Measurements from ENCODE around the gene BOLL. TPM values are rescaled to one million over a fixed set of nuclear protein-coding genes. Genes with fewer than 3 reads are reported as not detected.
A peak's percentile ranks its signal among the peaks of the same experiment; 100 is the strongest.
"Not testable (repeated sequence)": the region's sequence is repeated elsewhere in the genome, so short reads cannot be mapped to it uniquely, and the experiment has no call there.

The BOLL gene
- total RNA-seq (not detected), polyA plus RNA-seq (not detected)

- peak within 1 kb of the TSS in 1 of 8 donors; percentile 54 for H3K27ac Mint-ChIP-seq
- no peaks in the 10 kb centered on the region for H3K9me3 Mint-ChIP-seq
- no peaks in the 10 kb centered on the region for H3K36me3 ChIP-seq (ENCODE audit: insufficient read depth, low read length)
- H3K4me3 ChIP-seq (ENCODE audit: low read length): peak within 1 kb of the TSS; percentile 54
- peaks cover 0 to 2% (median 0%) of the 10 kb centered on the region in 3 donors for H3K4me1 Mint-ChIP-seq
- H3K27ac ChIP-seq (ENCODE audit: low read depth, low read length): no peak within 1 kb of the TSS
- peaks cover 4% of the 10 kb centered on the region for H3K27me3 ChIP-seq (ENCODE audit: insufficient read depth, low read length, poor library complexity, severe bottlenecking)
- ChIA-PET POLR2A (no interaction called here), CTCF (interaction anchor here (2.1 kb wide), 1 partner anchor 11 kb away, joined by 4 read pairs; no protein-coding TSS in a partner anchor)
- peak in 1 of 5 donors; percentile 47 for DNase-seq
- peak within 1 kb of the TSS; percentile 60 to 79 (median 72) for H3K4me3 Mint-ChIP-seq
- H3K9me3 ChIP-seq (ENCODE audit: low read length): no peaks in the 10 kb centered on the region
- no peaks in the 10 kb centered on the region for H3K36me3 Mint-ChIP-seq
- peaks cover 20 to 36% of the 10 kb centered on the region in 2 donors for H3K27me3 Mint-ChIP-seq
- no peaks in the 10 kb centered on the region for H3K4me1 ChIP-seq (ENCODE audit: insufficient read depth, low read length)
Measured at GRCh38 chr2:197784956-197785941, at the start of gene BOLL. Gene BOLL, minus strand, starts transcription at chr2:197785319. Its CDS starts 3,469 bp downstream, at chr2:197781850.

DNA sequence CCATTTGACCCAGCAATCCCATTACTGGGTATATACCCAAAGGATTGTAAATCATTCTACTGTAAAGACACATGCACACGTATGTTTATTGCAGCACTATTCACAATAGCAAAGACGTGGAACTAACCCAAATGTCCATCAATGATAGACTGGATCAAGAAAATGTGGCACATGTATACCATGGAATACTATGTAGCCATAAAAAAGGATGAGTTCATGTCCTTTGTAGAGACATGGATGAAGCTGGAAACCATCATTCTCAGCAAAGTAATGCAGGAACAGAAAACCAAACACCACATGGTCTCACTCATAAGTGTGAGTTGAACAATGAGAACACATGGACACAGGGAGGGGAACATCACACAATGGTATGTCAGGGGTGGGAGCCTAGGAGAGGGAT is 49.7 kb upstream of the BOLL start:
- H3K36me3 ChIP-seq (ENCODE audit: insufficient read depth, low read length); H3K36me3 Mint-ChIP-seq; H3K4me3 Mint-ChIP-seq; H3K4me3 ChIP-seq (ENCODE audit: low read length); CTCF ChIA-PET; POLR2A ChIA-PET; H3K27me3 ChIP-seq (ENCODE audit: insufficient read depth, low read length, poor library complexity, severe bottlenecking); H3K27ac ChIP-seq (ENCODE audit: low read depth, low read length); DNase-seq; H3K9me3 Mint-ChIP-seq; H3K9me3 ChIP-seq (ENCODE audit: low read length); H3K27me3 Mint-ChIP-seq: not testable (repeated sequence)
- peaks cover 13 to 29% (median 25%) of the 10 kb centered on the region in 3 donors for H3K4me1 Mint-ChIP-seq
- peak overlapping the region in 1 of 8 donors; percentile 53 for H3K27ac Mint-ChIP-seq
- H3K4me1 ChIP-seq (ENCODE audit: insufficient read depth, low read length): peaks cover 28% of the 10 kb centered on the region

DNA sequence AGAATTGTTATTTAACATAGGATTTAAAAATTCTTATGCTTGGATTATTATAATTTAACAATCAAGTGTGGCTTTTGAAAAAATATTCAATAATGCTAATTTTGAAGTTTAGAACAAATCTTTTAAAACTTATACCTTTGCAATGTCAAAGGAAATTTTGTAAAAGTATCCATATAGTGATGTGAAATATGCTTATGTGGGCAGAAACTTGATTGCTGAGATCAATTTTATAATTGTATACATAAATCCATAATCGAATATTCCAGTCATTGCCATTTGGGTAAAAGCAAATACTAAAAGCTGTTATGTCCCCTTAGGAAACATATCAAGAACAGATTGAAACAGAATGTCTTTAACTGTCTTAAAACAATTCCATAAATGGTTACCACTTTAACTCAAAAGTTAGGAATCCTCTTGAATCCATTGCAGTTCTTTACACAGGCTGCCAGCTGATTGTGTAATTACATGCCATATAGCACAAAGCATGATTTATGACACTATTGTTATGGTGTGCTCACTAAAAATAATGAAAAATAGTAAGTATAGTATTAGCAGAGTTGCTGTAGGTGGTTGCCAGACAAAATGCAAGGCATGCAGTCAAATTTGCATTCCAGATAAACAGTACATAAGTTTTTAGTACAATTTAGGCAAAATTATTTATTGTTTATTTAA is 43.5 kb upstream of the BOLL start:
- POLR2A ChIA-PET: no interaction called here
- CTCF ChIA-PET: no interaction called here
- H3K4me1 ChIP-seq (ENCODE audit: insufficient read depth, low read length): no peaks in the 10 kb centered on the region
- no peak overlapping the region for H3K27ac ChIP-seq (ENCODE audit: low read depth, low read length)
- H3K36me3 ChIP-seq (ENCODE audit: insufficient read depth, low read length): no peaks in the 10 kb centered on the region
- no peaks in the 10 kb centered on the region for H3K27me3 ChIP-seq (ENCODE audit: insufficient read depth, low read length, poor library complexity, severe bottlenecking)
- H3K9me3 ChIP-seq (ENCODE audit: low read length): no peaks in the 10 kb centered on the region
- no peak for DNase-seq
- Mint-ChIP-seq H3K27ac (no peak overlapping the region), H3K9me3 (peaks cover 0 to 3% (median 2%) of the 10 kb centered on the region in 5 donors), H3K27me3 (peaks cover 5 to 11% of the 10 kb centered on the region in 2 donors), H3K36me3 (peaks cover 0 to 11% (median 0%) of the 10 kb centered on the region in 3 donors), H3K4me1 (no peaks in the 10 kb centered on the region), H3K4me3 (no peak overlapping the region)
- no peak overlapping the region for H3K4me3 ChIP-seq (ENCODE audit: low read length)

DNA sequence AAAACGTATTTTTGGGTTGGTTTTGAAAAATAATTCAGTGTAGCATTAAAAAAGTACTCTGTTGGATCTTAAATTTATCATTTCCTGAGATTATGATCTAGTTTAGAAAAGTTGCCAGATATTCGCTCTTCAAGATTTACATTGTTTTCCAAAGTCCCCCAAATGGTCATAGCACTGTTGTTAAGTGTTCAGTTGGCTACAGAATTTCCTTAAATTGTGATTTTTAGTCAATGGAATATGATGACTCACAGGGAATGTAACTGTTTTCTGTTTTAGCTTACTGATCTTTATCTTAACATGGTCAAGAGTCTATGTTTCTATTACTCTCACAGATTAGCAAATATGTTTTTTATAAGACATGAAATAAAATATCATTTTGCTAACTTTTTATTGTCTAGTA is 42.5 kb upstream of the BOLL start:
- H3K4me3 ChIP-seq (ENCODE audit: low read length): no peak overlapping the region
- H3K27me3 Mint-ChIP-seq: peaks cover 5 to 19% of the 10 kb centered on the region in 2 donors
- H3K9me3 ChIP-seq (ENCODE audit: low read length): no peaks in the 10 kb centered on the region
- peaks cover 0 to 11% (median 0%) of the 10 kb centered on the region in 3 donors for H3K36me3 Mint-ChIP-seq
- ChIA-PET POLR2A (no interaction called here), CTCF (no interaction called here)
- no peak overlapping the region for H3K27ac ChIP-seq (ENCODE audit: low read depth, low read length)
- H3K4me3 Mint-ChIP-seq: no peak overlapping the region
- no peaks in the 10 kb centered on the region for H3K4me1 ChIP-seq (ENCODE audit: insufficient read depth, low read length)
- H3K4me1 Mint-ChIP-seq: no peaks in the 10 kb centered on the region
- no peaks in the 10 kb centered on the region for H3K36me3 ChIP-seq (ENCODE audit: insufficient read depth, low read length)
- DNase-seq: no peak
- no peaks in the 10 kb centered on the region for H3K27me3 ChIP-seq (ENCODE audit: insufficient read depth, low read length, poor library complexity, severe bottlenecking)
- H3K27ac Mint-ChIP-seq: no peak overlapping the region
- H3K9me3 Mint-ChIP-seq: peaks cover 0 to 3% (median 2%) of the 10 kb centered on the region in 5 donors

DNA sequence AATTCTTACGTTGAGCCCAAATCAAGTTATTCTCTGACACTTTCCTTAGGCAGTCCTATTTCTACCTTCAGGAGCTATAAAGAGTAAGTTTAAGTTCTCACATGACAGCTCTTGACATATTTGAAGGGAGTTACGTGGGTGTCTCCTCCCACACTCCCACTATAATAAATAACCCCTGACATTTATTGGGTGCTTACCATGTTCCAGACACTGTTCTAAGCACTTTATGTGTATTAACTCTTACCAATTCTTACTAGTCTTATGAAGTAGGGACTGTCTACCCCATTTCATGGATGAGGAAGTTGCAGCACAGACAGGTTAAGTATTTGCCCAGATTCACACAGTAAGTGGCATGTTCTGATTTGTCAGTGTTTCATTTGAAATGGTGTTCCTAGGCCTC is 37.2 kb upstream of the BOLL start:
- Histone ChIP-seq H3K27me3 (ENCODE audit: insufficient read depth, low read length, poor library complexity, severe bottlenecking) (no peaks in the 10 kb centered on the region), H3K4me1 (ENCODE audit: insufficient read depth, low read length) (no peaks in the 10 kb centered on the region), H3K4me3 (ENCODE audit: low read length) (no peak overlapping the region), H3K36me3 (ENCODE audit: insufficient read depth, low read length) (no peaks in the 10 kb centered on the region), H3K27ac (ENCODE audit: low read depth, low read length) (no peak overlapping the region), H3K9me3 (ENCODE audit: low read length) (no peaks in the 10 kb centered on the region)
- H3K27me3 Mint-ChIP-seq: peaks cover 7 to 31% of the 10 kb centered on the region in 2 donors
- peaks cover 0 to under 1% (median 0%) of the 10 kb centered on the region in 3 donors for H3K36me3 Mint-ChIP-seq
- no peak overlapping the region for H3K27ac Mint-ChIP-seq
- no peaks in the 10 kb centered on the region for H3K9me3 Mint-ChIP-seq
- no peak for DNase-seq
- no peak overlapping the region for H3K4me3 Mint-ChIP-seq
- CTCF ChIA-PET: no interaction called here
- POLR2A ChIA-PET: no interaction called here
- no peaks in the 10 kb centered on the region for H3K4me1 Mint-ChIP-seq

DNA sequence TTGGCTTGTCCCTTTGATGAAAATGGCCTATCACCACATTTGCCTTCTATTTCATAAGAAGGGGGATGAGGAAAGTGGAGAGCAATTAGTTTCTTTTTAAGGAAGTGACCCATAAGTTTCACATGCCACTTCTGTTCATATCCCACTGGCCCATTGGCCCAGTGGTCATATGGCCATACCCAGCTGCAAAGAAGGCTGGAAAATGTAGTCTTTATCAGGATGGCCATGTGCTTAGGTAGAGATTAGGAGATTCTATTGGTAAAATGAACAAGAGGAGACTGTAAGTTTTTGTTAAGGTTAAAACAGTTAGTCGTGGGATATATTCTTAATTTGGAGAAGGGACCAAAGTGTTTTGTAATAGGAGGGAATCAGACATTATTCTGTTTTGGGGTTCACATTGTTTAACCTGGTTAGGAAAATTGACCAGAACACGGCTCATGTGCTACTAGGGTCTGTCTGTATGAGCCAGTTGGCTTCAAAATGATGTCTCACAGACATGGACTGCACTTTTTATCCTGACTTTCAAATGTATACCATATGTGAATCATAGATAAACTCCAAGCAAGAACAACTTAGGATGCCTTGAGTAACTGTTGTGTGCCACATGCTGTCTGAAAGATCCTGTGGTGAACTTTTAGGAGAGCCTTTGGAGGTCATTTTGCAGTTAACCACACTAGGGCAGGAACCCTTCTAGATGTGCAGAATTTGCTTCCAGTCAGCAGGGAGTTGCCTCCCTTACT is 36.6 kb upstream of the BOLL start:
- H3K27ac Mint-ChIP-seq: no peak overlapping the region
- no peak overlapping the region for H3K4me3 ChIP-seq (ENCODE audit: low read length)
- no peaks in the 10 kb centered on the region for H3K4me1 ChIP-seq (ENCODE audit: insufficient read depth, low read length)
- no peaks in the 10 kb centered on the region for H3K9me3 ChIP-seq (ENCODE audit: low read length)
- no peaks in the 10 kb centered on the region for H3K27me3 ChIP-seq (ENCODE audit: insufficient read depth, low read length, poor library complexity, severe bottlenecking)
- ChIA-PET POLR2A (no interaction called here), CTCF (no interaction called here)
- no peaks in the 10 kb centered on the region for H3K4me1 Mint-ChIP-seq
- no peaks in the 10 kb centered on the region for H3K36me3 Mint-ChIP-seq
- no peak overlapping the region for H3K27ac ChIP-seq (ENCODE audit: low read depth, low read length)
- H3K4me3 Mint-ChIP-seq: no peak overlapping the region
- DNase-seq: no peak
- peaks cover 5 to 34% of the 10 kb centered on the region in 2 donors for H3K27me3 Mint-ChIP-seq
- no peaks in the 10 kb centered on the region for H3K9me3 Mint-ChIP-seq
- H3K36me3 ChIP-seq (ENCODE audit: insufficient read depth, low read length): no peaks in the 10 kb centered on the region

- peaks cover 5 to 32% of the 10 kb centered on the region in 2 donors for H3K27me3 Mint-ChIP-seq
- no peaks in the 10 kb centered on the region for H3K9me3 Mint-ChIP-seq
- H3K4me1 Mint-ChIP-seq: peaks cover 0 to 11% (median under 1%) of the 10 kb centered on the region in 3 donors
- CTCF ChIA-PET: no interaction called here
- H3K27ac Mint-ChIP-seq: no peak overlapping the region
- H3K27ac ChIP-seq (ENCODE audit: low read depth, low read length): no peak overlapping the region
- H3K4me3 Mint-ChIP-seq: no peak overlapping the region
- no peaks in the 10 kb centered on the region for H3K36me3 Mint-ChIP-seq
- no peak overlapping the region for H3K4me3 ChIP-seq (ENCODE audit: low read length)
- H3K4me1 ChIP-seq (ENCODE audit: insufficient read depth, low read length): peaks cover 15% of the 10 kb centered on the region
- no peaks in the 10 kb centered on the region for H3K9me3 ChIP-seq (ENCODE audit: low read length)
- H3K27me3 ChIP-seq (ENCODE audit: insufficient read depth, low read length, poor library complexity, severe bottlenecking): no peaks in the 10 kb centered on the region
- no peaks in the 10 kb centered on the region for H3K36me3 ChIP-seq (ENCODE audit: insufficient read depth, low read length)
- no peak for DNase-seq
- POLR2A ChIA-PET: no interaction called here
Measured at GRCh38 chr2:197814526-197814925, 29.4 kb upstream of the BOLL start.

Measured in CD8-positive, alpha-beta memory T cell (primary cell).